Heart right ventricle (tissue), 16 donors: ENCODE results near the gene KLHDC10. TPM values are rescaled to one million over a fixed set of nuclear protein-coding genes. Genes with fewer than 3 reads are reported as not detected.

Experiments
- ATAC-seq, 8 donors: fragments of 200-7000 bp; cut with Tn5 transposase; one replicate each; pipeline ENCODE4 v1.9.1; 2020; ENCODE audit warnings: mild to moderate bottlenecking in 8 of 8, moderate library complexity in 8 of 8, moderate number of reproducible peaks in 1 of 8
- DNase-seq, 2 donors: peaks; one replicate each; pipeline ENCODE4 v3.0.0-alpha.2; 2020
- H3K27ac ChIP-seq, 10 donors: fragments of 200-600 bp; sonication (generic) in 2 of 10; one replicate each; pipeline versions ENCODE4 v1.5.0 to v1.8.0; 2020 to 2022; ENCODE audit warnings: mild to moderate bottlenecking in 3 of 10
- H3K27me3 ChIP-seq, 7 donors: fragments of 200-600 bp; one replicate each; pipeline ENCODE4 v1.8.0; 2021 to 2022; ENCODE audit warnings: mild to moderate bottlenecking in 2 of 7
- H3K36me3 ChIP-seq, 9 donors: fragments of 200-600 bp; sonication (generic) in 1 of 9; one replicate each; pipeline versions ENCODE4 v1.5.0 to v1.8.0; 2020 to 2022; ENCODE audit warnings: mild to moderate bottlenecking in 2 of 9
- H3K4me1 ChIP-seq, 9 donors: fragments of 200-600 bp; sonication (generic) in 1 of 9; one replicate each; pipeline versions ENCODE4 v1.5.0 to v1.8.0; 2020 to 2022; ENCODE audit warnings: mild to moderate bottlenecking in 4 of 9
- H3K4me3 ChIP-seq, 10 donors: fragments of 200-600 bp; sonication (generic) in 2 of 10; one replicate each; pipeline versions ENCODE4 v1.5.0 to v1.8.0; 2020 to 2022; ENCODE audit warnings: mild to moderate bottlenecking in 7 of 10, moderate library complexity in 2 of 10
- H3K9me3 ChIP-seq, 11 donors: fragments of 200-600 bp in 10 of 11; sonication (generic) in 2 of 11; one replicate each; pipeline versions ENCODE4 v1.5.0 to v1.8.0; 2013 to 2022; ENCODE audit warnings: mild to moderate bottlenecking in 2 of 11, control low read depth in 1 of 11, moderate library complexity in 1 of 11
- CTCF ChIP-seq, 9 donors: fragments of 200-600 bp; sonication (generic) in 2 of 9; IDR thresholded peaks; one replicate each; pipeline versions ENCODE4 v1.5.0 to v1.8.0; 2021 to 2022; ENCODE audit warnings: antibody characterized with exemption in 9 of 9, mild to moderate bottlenecking in 5 of 9, moderate library complexity in 1 of 9
- WGBS, 2 donors: extraction: QIAGEN DNeasy Blood & Tissue Kit; methylation state at CpG; one replicate each; pipeline ENCODE4 v1.1.7; 2013; ENCODE audit warnings: inconsistent platforms in 1 of 2; 5-methylcytosine and 5-hydroxymethylcytosine counted together
- intact Hi-C, 10 donors: fragments of 100-400 bp; cut with DNase I; formaldehyde crosslinking; loops; one replicate each; pipeline versions ENCODE4 v1.11.1 to v1.14.2; 2022
- polyA plus RNA-seq, 2 donors: library from polyadenylated mRNA; stranded (reverse); fragments of 200-250 nt; gene quantifications; one replicate each; pipeline ENCODE4 v1.2.3, GENCODE V29; 2013
- total RNA-seq, 10 donors: library from RNA; stranded (reverse); fragmentation: NEBNext Ultra II Directional in 3 of 10; extraction: Animal tissue kit (Norgen Biotek cat#: 25700) in 3 of 10; gene quantifications; one replicate each; pipeline versions ENCODE4 v1.2.1 to v1.2.4, GENCODE V29; 2021 to 2023
- donor health status: Arrhythmogenic right ventricular cardiomyopathy.
- donor health status: ischemic (EF 13 %, LVEDD 7.1; RV severe dilation, severe dysfunction).
- donor health status: healthy with polysubstance abuse.
- donor health status: DM: no; HTN: yes; CAD: no.
- donor health status: DM: no; HTN: no; CAD: no.
- donor health status: ischemic (EF 25% LVEDD 6.9; RV normal size, moderate dysfunction).
- donor health status: ischemic (EF 25% LVEDD 5.7; RV mildly dilated, moderate dysfunction).
- donor health status: healthy.
- donor health status: DM: yes; HTN: yes; CAD: no.
- donor health status: Ischemic cardiomyopathy.
- donor health status: ischemic (EF 35%, LVEDD 5.7; RV mildly dilated, moderate dysfunction).
- donor health status: nonischemic (EF 11% LVEDD 7.7; RV severe dilation, severe dysfunction).
- donor health status: DM: yes; HTN: yes; CAD: no.
- donor health status: PGD.
- donor health status: ischemic (EF 29% LVEDD 5.4; RV normal size, mild dysfunction).
- donor health status: nonischemic (EF 23%, LVEDD 6.1; RV moderate dilation, normal function).

The KLHDC10 gene
- total and polyA plus RNA-seq, 12 donors: 9.1 to 33.7 (median 28.1) TPM

- DNase-seq (no peak), ATAC-seq (no peak)
- intact Hi-C loops: no loop called here
- Histone ChIP-seq H3K9me3 (no peaks in the 10 kb centered on the region), H3K27me3 (no peaks in the 10 kb centered on the region), H3K36me3 (peaks cover 0 to 100% (median 37%) of the 10 kb centered on the region in 9 donors), H3K4me3 (no peak overlapping the region), H3K27ac (no peak overlapping the region), H3K4me1 (no peaks in the 10 kb centered on the region)
- TF ChIP-seq CTCF (IDR thresholded peaks at IDR 0.05): no peak
- 90 to 92% methylated on average over 4 of the region's 4 CpGs for WGBS, 2 donors
These were observed 107.9 kb downstream of the KLHDC10 start for GRCh38 chr7:130178251-130178650.

- 97 to 100% methylated on average over 2 of the region's 2 CpGs for WGBS, 2 donors
- no peak for DNase-seq
- Histone ChIP-seq H3K27ac (no peak overlapping the region), H3K9me3 (no peaks in the 10 kb centered on the region), H3K36me3 (peaks cover 0 to 100% (median 44%) of the 10 kb centered on the region in 9 donors), H3K27me3 (no peaks in the 10 kb centered on the region), H3K4me3 (no peak overlapping the region), H3K4me1 (no peaks in the 10 kb centered on the region)
- ATAC-seq: no peak
- no peak for TF ChIP-seq CTCF (IDR thresholded peaks at IDR 0.05)
- intact Hi-C loops: no loop called here
These were observed 109.3 kb downstream of the KLHDC10 start for GRCh38 chr7:130179631-130180030.

DNA sequence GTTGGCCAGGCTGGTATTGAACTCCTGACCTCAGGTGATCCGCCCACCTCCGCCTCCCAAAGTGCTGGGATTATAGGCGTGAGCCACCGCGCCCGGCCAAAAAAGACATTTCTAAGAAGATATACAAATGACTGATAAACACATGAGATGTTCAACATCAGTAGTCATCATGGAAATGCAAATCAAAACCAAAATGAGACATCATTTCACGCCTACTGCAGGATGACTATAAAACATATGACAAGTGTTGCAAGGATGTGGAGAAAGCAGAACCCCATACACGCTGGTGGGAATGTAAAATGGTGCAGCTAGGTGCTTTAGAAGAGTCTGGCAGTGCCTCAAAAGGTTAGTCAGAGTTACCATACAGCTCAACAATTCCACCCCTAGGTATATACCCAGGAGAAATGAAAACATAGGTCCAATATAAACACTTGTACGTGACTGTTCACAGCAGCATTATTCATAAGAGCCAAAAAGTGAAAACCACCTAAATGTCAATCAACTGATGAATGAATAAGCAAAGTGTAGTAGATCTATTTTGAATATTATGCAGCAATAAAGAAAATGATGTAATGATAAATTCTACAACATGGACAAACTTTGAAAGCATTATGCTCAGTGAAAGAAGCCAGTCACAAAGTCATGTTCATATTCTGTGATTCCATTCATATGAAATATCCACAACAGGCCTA, 110.4 kb downstream of the KLHDC10 start:
- intact Hi-C loops: no loop called here

GRCh38 chr7:130181263-130181605, 110.9 kb downstream of the KLHDC10 start:
- H3K36me3 ChIP-seq: peaks cover 0 to 96% (median 43%) of the 10 kb centered on the region in 9 donors

More for the DNA sequence above, 110.4 kb downstream of the KLHDC10 start:
- no peak for TF ChIP-seq CTCF (IDR thresholded peaks at IDR 0.05)
- WGBS, 2 donors: 94 to 95% methylated on average over 9 of the region's 9 CpGs
- Histone ChIP-seq H3K36me3 (peaks cover 0 to 97% (median 43%) of the 10 kb centered on the region in 9 donors), H3K9me3 (no peaks in the 10 kb centered on the region), H3K4me3 (no peak overlapping the region), H3K27ac (no peak overlapping the region), H3K27me3 (no peaks in the 10 kb centered on the region), H3K4me1 (no peaks in the 10 kb centered on the region)
- DNase-seq (no peak), ATAC-seq (no peak)

More at GRCh38 chr7:130181263-130181605, 110.9 kb downstream of the KLHDC10 start:
- WGBS, 2 donors: 94 to 97% methylated on average over 2 of the region's 2 CpGs
- no peaks in the 10 kb centered on the region for H3K9me3 ChIP-seq
- no peaks in the 10 kb centered on the region for H3K4me1 ChIP-seq
- DNase-seq: no peak
- no peak for TF ChIP-seq CTCF (IDR thresholded peaks at IDR 0.05)
- no peak overlapping the region for H3K4me3 ChIP-seq
- intact Hi-C loops: no loop called here
- H3K27me3 ChIP-seq: no peaks in the 10 kb centered on the region
- no peak overlapping the region for H3K27ac ChIP-seq
- no peak for ATAC-seq
